Spleen (tissue), 7 donors: ENCODE data around the gene P2RX6.

ENCODE experiments used
- CTCF ChIP-seq, 11 experiments: fragments of 200-600 bp in 7 of 11; fragments of 450-650 bp in 4 of 11; sonication (generic) in 4 of 11; IDR thresholded peaks in 8 of 11; conservative IDR thresholded peaks in 3 of 11; 1 replicate in 7 of 11; 2 replicates in 4 of 11; pipeline versions ENCODE4 v1.4.0 to v1.8.0; 2016 to 2021; ENCODE audit warnings: antibody characterized with exemption in 11 of 11, inconsistent platforms in 4 of 11, mild to moderate bottlenecking in 1 of 11
- POLR2A ChIP-seq, 3 donors: fragments of 450-650 bp; IDR thresholded peaks; one replicate each; pipeline ENCODE4 v1.5.1; 2017; ENCODE audit warnings: antibody characterized with exemption in 3 of 3, mild to moderate bottlenecking in 1 of 3
- POLR2AphosphoS5 ChIP-seq, 3 donors: sonication (generic); formaldehyde crosslinking; IDR thresholded peaks; one replicate each; pipeline ENCODE4 v1.5.1; 2017; ENCODE audit warnings: antibody characterized with exemption in 3 of 3
- donor health status: DM: no; HTN: no; CAD: no; lungs with moderate emphysema.
- donor health status: DM: no; HTN: no; CAD: no.
- donor health status: DM: no; HTN: no; CAD: no.

- TF ChIP-seq CTCF (IDR thresholded peaks at IDR 0.05 in 8 of 11, conservative IDR thresholded peaks at IDR 0.05 in 3 of 11) (no peak), POLR2AphosphoS5 (IDR thresholded peaks at IDR 0.05) (no peak), POLR2A (IDR thresholded peaks at IDR 0.05) (no peak)
Measured at GRCh38 chr22:20977516-20978170, 37.3 kb upstream of the P2RX6 start.
